HG03460 (cell line): ENCODE data around the gene THEMIS.
"Not testable (repeated sequence)": the region's sequence is repeated elsewhere in the genome, so short reads cannot be mapped to it uniquely, and the experiment has no call there.

ENCODE experiments used
- ATAC-seq: cut with Tn5 transposase; IDR thresholded peaks from one replicate; pipeline ENCODE4 v1.9.1; 2021; ENCODE audit not compliant: unreplicated experiment

The THEMIS gene

DNA sequence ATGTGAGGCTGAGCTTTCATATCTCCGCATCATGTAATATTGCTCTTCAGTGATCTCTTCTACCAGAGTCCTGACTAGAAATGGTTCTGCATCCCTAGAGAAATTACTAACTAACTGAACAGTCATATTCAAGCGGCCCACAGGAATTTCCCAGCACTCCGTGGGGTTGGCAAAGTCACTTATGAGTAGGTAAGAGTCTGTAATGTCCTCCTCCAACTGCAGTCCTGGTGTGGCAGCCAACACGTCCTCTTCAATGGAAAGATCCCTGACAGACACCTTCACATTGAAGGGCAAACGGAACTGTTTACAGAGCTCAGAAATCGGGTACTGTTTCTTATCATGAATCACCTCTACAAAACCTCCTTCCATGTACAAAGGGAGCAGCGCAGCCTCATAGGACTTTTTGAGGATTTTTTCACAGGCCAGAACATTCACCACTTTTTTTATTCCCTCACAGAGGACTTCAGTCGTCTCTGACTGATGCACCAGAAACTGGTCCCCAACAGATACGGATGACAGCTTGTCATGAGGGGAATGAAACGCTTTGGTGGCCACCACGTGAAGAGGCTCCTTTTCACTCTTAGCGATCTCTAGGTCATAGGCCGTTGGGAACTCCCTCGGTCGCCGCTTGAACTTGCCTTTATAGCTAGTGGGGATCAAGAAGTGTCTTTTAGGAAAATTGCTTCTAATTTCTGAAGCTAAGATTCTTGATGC is 87.7 kb downstream of the THEMIS start:
- no peak for ATAC-seq

DNA sequence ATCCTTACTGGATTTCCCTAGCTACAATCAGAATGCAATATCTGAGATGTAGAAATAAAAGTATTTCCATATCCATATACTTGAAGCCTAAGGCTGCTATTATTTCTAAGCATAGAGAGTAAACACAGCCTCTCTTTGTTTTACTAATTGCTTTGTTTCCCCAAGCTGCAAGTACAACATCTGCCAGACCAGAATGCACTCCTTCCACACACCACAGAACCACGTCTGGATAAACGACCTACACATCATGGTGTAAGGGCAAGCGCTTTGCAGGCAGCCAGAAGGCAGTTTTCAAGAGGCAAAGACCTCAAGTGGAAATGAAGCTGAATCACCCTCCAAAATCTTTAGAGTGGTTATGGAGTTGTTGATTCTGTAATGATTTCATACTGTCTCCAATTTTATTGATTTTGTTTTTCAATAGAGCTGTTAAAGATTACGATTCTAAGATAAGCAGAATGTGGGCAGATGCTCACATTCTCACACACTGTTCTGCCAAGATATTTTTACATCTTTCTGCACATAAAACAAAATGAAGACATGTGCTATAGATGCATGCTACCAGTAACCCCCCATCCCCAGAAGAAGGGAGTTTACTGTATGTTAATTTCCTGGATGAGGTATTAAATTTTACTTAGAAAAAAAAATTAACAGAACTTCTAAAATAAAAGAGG is 88.8 kb downstream of the THEMIS start:
- no peak for ATAC-seq

- ATAC-seq = no peak
Observed at GRCh38 chr6:127807806-127808517, 92.9 kb downstream of the THEMIS start.

DNA sequence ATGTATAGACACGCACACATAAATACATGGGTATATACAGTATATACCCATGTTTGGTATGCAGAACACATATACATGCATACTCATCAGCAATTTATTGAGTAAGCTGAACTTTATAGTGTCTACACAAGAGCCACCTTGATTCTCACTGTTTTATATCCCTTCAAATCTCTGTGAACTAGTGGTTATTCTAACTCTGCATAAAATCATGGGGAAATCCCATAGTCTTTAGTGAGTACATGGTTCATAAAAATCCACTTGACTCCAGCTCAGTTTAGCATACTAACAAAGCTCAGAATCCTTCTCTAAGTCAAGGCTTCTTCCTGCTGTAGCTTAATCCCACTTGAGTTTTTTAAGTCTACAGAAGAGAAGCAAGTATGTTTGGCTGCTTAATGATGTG is 104.1 kb downstream of the THEMIS start:
- no peak for ATAC-seq

DNA sequence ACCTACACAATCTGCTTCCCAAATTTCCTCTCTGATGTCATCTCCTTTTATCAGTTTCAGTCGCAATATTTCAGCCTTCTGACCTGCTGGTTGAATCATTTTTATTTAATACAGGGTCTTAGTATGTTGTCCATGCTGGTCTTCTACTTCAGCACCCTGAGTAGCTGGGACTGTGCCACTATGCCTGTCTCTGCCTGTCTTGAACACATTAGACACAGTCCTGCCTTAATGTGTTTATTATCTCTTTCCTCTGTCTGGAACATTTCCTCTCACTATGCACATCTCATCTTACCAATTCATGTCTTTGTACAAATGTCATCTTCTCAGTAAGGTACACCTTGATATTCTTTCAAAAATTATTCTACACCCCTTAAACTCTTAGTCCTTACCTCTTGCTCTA is 106.5 kb downstream of the THEMIS start:
- no peak for ATAC-seq

DNA sequence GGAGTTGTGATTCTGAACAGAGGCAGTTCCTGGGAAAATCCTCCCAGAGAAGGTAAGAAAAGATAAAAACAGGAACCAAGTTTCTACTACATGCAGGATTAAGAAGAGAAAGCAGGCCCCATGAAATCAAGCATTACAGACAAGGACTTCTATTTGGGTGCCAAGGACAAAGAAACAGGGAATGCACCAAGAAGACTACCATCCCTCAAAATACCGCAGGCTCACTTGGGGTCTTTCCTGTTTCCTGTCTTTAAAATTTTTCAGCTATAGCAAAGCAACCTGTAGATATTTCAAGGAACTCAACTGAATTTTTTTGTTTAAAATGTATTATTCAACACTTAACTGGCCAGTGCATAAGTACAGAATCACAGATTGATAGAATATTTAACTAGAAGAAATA is 107.5 kb downstream of the THEMIS start:
- no peak for ATAC-seq

DNA sequence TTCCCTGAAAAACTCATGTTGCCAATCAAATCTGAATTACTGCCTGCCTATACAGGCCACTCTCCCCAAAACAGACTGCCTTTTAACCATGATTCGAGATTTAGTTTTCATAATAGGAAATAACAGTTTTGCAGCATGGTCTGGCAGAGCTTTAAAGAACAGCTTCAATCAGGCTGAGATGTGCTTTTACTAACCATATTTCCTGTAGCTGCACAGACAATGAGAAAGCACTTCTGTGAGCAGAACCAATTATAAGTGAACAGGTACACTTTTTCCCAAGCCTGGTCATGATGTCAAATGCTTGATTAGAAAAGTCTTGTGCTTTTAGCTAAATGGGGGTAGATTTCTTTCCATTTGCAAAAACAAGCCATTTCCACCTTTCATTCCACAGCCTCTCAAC is 108.2 kb downstream of the THEMIS start:
- ATAC-seq = no peak

- ATAC-seq = no peak
Observed at GRCh38 chr6:127791779-127792528, 108.9 kb downstream of the THEMIS start.

DNA sequence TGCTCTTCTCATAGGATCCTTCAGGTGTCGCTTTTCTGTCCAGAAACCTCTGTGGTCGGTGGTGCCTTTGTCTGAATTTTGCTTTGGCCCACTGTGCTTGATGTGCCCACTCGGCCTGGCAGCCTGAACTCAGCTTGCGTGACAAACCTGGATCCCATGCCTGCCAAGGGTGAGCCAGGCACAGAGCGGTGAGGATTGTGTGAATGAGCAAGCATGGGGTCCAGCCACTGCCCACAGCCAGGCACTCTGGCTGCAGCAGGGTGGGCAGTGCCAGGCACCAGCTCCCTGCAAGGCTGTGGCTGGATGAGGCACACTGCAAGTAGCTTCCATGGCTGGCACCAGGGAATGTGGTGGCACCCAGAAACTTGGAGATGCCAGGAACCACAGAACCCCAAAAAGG is 110.3 kb downstream of the THEMIS start:
- ATAC-seq = no peak

- ATAC-seq = no peak
Observed at GRCh38 chr6:127786109-127786508, 114.7 kb downstream of the THEMIS start.

DNA sequence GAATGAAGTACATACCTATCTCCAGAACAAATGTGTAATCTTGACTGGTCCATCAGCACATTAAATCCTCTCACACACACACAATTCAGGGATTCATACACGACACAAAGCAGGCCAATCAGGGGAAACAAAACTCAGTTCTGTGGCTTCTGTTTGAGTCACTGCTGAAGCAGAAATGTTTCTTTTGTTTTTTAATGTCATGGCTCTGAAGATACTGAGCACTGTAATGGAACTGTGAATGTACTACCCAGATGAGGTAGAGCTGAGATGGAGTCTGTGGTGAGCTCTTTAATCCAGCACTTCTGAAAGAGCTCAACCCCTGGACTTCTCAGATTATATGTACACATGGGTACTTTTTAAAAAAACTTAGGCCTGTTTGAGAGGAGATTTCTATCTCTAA is 116.4 kb downstream of the THEMIS start:
- no peak for ATAC-seq

DNA sequence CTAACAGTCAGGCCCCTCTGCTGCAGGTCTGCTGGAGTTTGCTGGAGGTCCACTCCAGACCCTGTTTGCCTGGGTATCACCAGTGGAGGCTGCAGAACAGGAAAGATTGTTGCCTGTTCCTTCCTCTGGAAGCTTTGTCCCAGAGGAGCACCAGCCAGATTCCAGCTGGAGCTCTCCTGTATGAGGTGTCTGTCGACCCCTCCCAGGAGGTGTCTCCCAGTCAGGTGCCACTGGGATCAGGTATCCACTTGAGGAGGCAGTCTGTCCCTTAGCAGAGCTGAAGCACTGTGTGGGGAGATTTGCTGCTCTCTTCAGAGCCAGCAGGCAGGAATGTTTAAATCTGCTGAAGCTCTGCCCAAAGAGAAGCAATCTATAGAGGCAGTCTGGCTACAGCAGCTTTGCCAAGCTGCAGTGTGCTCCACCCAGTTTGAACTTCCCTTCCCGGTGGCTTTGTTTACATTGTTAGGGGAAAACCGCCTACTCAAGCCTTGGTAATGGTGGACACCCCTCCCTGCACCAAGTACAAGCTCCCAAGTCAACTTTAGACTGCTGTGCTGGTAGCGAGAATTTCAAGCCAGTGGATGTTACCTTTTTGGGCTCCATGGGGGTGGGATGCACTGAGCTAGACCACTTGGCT is 119.1 kb downstream of the THEMIS start:
- not testable (repeated sequence) for ATAC-seq

DNA sequence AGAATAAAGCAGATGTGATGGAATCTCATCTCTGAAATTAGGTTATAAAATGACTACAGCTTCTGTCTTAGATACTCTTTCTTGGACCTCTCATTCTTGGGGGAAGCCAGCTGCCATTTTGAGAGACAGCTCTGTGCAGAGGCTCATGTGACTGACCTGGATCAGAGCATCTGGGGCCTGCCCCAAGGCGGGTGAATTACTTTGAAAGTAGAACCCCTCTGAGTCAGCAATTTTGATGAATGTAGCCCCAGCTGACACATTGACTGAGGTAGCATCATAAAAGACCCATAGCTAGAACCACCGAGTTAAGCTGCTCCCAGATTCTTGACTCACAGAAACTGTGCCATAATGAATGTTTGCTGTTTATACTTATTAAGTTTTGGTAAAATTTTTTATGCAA is 124.5 kb downstream of the THEMIS start:
- ATAC-seq = no peak

GRCh38 chr6:127775371-127775770 is 125.5 kb downstream of the THEMIS start:
- ATAC-seq = no peak

- ATAC-seq = no peak
Observed at GRCh38 chr6:127768745-127769144, 132.1 kb downstream of the THEMIS start.

GRCh38 chr6:127768223-127768622 is 132.6 kb downstream of the THEMIS start:
- no peak for ATAC-seq

- no peak for ATAC-seq
Observed at GRCh38 chr6:127765949-127766348, 134.9 kb downstream of the THEMIS start.

GRCh38 chr6:127762284-127762683 is 138.6 kb downstream of the THEMIS start:
- ATAC-seq = no peak

DNA sequence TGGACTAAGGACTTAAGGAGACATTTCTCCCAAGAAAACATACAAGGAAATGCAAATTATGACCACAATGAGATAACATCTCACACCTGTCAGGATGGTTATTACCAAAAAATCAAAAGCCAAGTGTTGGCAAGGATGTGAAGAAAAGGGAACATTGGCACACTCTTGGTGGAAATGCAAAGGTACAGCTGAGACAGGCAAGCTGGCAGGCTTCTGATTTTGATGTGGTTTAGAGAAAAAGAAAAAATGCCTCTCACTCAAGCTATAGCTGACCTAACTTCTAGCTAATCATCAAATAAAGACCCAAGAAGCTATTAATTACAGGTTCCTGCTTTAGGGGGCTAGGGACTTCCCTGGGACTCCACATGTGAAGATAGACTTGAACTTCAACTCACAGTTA is 139.8 kb downstream of the THEMIS start:
- no peak for ATAC-seq

- ATAC-seq = no peak
Observed at GRCh38 chr6:127749095-127749494, 151.8 kb downstream of the THEMIS start.

GRCh38 chr6:127748290-127748689 is 152.6 kb downstream of the THEMIS start:
- ATAC-seq = no peak
